Neural cell (in vitro differentiated cells): ENCODE measurements around the gene DGKI.

ENCODE experiments used
- EP300 ChIP-seq: fragments of 450-650 bp; conservative IDR thresholded peaks from 2 replicates; pipeline ENCODE4 v1.6.1; 2014; ENCODE audit warnings: antibody characterized with exemption, mild to moderate bottlenecking, moderate library complexity; ENCODE audit not compliant: poor library complexity, severe bottlenecking
- EZH2 ChIP-seq: fragments of 200-600, 300-800 bp; shearing (Covaris generic), sonication (generic); IDR thresholded peaks from 2 replicates; pipeline ENCODE4 v1.6.1; 2014; ENCODE audit warnings: antibody characterized with exemption, low read length, borderline replicate concordance, mild to moderate bottlenecking; ENCODE audit not compliant: insufficient read depth, poor library complexity, severe bottlenecking
- POLR2AphosphoS5 ChIP-seq: IDR thresholded peaks from 2 replicates; pipeline ENCODE4 v1.6.1; 2012
- RAD21 ChIP-seq: fragments of 450-650 bp; conservative IDR thresholded peaks from 2 replicates; pipeline ENCODE4 v1.6.1; 2014; ENCODE audit warnings: antibody characterized with exemption, mild to moderate bottlenecking, moderate library complexity
- SMC3 ChIP-seq: fragments of 450-650 bp; conservative IDR thresholded peaks from 2 replicates; pipeline ENCODE4 v1.6.1; 2014; ENCODE audit warnings: antibody characterized with exemption, mild to moderate bottlenecking, moderate library complexity; ENCODE audit not compliant: poor library complexity
- TAF1 ChIP-seq: IDR thresholded peaks from 2 replicates; pipeline ENCODE4 v1.6.1; 2012; ENCODE audit warnings: low read depth
- TF ChIP-seq, protein P1 (sequence below): fragments of 450-650 bp; IDR thresholded peaks from 2 replicates; pipeline ENCODE4 v1.5.1; 2014; ENCODE audit warnings: antibody characterized with exemption, mild to moderate bottlenecking, moderate library complexity; ENCODE audit not compliant: poor library complexity, severe bottlenecking

DNA sequence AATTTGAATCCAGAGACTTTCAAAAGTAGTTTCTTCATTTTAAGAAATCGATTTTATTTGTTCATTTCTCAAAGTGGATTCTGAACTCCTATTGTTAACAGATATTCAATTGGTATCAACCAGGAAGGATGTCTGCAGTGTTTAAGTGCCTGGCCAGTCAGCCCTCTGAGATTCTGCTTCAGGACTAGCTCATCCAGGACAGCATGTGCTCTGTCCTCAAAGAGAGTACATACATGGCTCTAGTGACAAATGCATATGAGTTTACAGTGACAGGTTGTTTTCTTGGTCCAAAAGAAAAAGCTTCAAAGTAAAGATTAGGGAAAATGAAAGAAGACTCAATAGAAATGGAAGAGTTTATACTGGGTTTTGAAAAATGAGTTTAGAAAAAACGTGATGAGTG is 494.8 kb downstream of the DGKI start:
- TF ChIP-seq RAD21, result no peak
- TF ChIP-seq, protein P1, sequence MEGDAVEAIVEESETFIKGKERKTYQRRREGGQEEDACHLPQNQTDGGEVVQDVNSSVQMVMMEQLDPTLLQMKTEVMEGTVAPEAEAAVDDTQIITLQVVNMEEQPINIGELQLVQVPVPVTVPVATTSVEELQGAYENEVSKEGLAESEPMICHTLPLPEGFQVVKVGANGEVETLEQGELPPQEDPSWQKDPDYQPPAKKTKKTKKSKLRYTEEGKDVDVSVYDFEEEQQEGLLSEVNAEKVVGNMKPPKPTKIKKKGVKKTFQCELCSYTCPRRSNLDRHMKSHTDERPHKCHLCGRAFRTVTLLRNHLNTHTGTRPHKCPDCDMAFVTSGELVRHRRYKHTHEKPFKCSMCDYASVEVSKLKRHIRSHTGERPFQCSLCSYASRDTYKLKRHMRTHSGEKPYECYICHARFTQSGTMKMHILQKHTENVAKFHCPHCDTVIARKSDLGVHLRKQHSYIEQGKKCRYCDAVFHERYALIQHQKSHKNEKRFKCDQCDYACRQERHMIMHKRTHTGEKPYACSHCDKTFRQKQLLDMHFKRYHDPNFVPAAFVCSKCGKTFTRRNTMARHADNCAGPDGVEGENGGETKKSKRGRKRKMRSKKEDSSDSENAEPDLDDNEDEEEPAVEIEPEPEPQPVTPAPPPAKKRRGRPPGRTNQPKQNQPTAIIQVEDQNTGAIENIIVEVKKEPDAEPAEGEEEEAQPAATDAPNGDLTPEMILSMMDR, result no peak
- no peak for TF ChIP-seq POLR2AphosphoS5
- TF ChIP-seq EZH2, result no peak
- TF ChIP-seq TAF1, result no peak
- TF ChIP-seq EP300, result no peak
- TF ChIP-seq SMC3, result no peak
